Measurements from ENCODE around the gene COG5.
A peak's percentile ranks its signal among the peaks of the same experiment; 100 is the strongest.

COG5 gene

GRCh38 chr7:107404740-107405537, 158.8 kb downstream of the COG5 start:
- Histone ChIP-seq H3K9me3 (replicated peaks; ENCODE audit: low read length) (no peaks in the 10 kb centered on the region), H3K4me3 (ENCODE audit: low read length) (no peak overlapping the region), H3K4me1 (ENCODE audit: control insufficient read depth, insufficient read depth, low read length) (no peaks in the 10 kb centered on the region), H3K36me3 (ENCODE audit: insufficient read depth, low read length) (no peaks in the 10 kb centered on the region), H3K27me3 (ENCODE audit: control insufficient read depth, insufficient read depth, low read length) (no peaks in the 10 kb centered on the region), H3K9ac (ENCODE audit: low read depth, low read length) (no peak overlapping the region), H3K4me2 (ENCODE audit: low read length) (no peak overlapping the region)

GRCh38 chr7:107398161-107398560, 165.6 kb downstream of the COG5 start:
- H3K4me1 ChIP-seq (ENCODE audit: control insufficient read depth, insufficient read depth, low read length): peaks cover 9% of the 10 kb centered on the region
- H3K36me3 ChIP-seq (ENCODE audit: insufficient read depth, low read length): no peaks in the 10 kb centered on the region
- H3K4me2 ChIP-seq (ENCODE audit: low read length): no peak overlapping the region
- H3K9me3 ChIP-seq (replicated peaks; ENCODE audit: low read length): no peaks in the 10 kb centered on the region
- H3K9ac ChIP-seq (ENCODE audit: low read depth, low read length): no peak overlapping the region
- no peaks in the 10 kb centered on the region for H3K27me3 ChIP-seq (ENCODE audit: control insufficient read depth, insufficient read depth, low read length)
- H3K4me3 ChIP-seq (ENCODE audit: low read length): no peak overlapping the region

- H3K9me3 ChIP-seq (replicated peaks; ENCODE audit: low read length): no peaks in the 10 kb centered on the region
- peaks cover 9% of the 10 kb centered on the region for H3K4me1 ChIP-seq (ENCODE audit: control insufficient read depth, insufficient read depth, low read length)
- no peaks in the 10 kb centered on the region for H3K27me3 ChIP-seq (ENCODE audit: control insufficient read depth, insufficient read depth, low read length)
- H3K4me2 ChIP-seq (ENCODE audit: low read length): no peak overlapping the region
- no peak overlapping the region for H3K4me3 ChIP-seq (ENCODE audit: low read length)
- no peak overlapping the region for H3K9ac ChIP-seq (ENCODE audit: low read depth, low read length)
- H3K36me3 ChIP-seq (ENCODE audit: insufficient read depth, low read length): no peaks in the 10 kb centered on the region
These were observed 166.7 kb downstream of the COG5 start for GRCh38 chr7:107396990-107397389.

GRCh38 chr7:107396081-107396480, 167.6 kb downstream of the COG5 start:
- no peak overlapping the region for H3K4me2 ChIP-seq (ENCODE audit: low read length)
- H3K4me1 ChIP-seq (ENCODE audit: control insufficient read depth, insufficient read depth, low read length): peaks cover 9% of the 10 kb centered on the region
- no peak overlapping the region for H3K4me3 ChIP-seq (ENCODE audit: low read length)
- no peaks in the 10 kb centered on the region for H3K27me3 ChIP-seq (ENCODE audit: control insufficient read depth, insufficient read depth, low read length)
- no peaks in the 10 kb centered on the region for H3K36me3 ChIP-seq (ENCODE audit: insufficient read depth, low read length)
- H3K9me3 ChIP-seq (replicated peaks; ENCODE audit: low read length): no peaks in the 10 kb centered on the region
- no peak overlapping the region for H3K9ac ChIP-seq (ENCODE audit: low read depth, low read length)

GRCh38 chr7:107394831-107395230, 168.9 kb downstream of the COG5 start:
- Histone ChIP-seq H3K27me3 (ENCODE audit: control insufficient read depth, insufficient read depth, low read length) (no peaks in the 10 kb centered on the region), H3K4me1 (ENCODE audit: control insufficient read depth, insufficient read depth, low read length) (peaks cover 9% of the 10 kb centered on the region), H3K4me2 (ENCODE audit: low read length) (no peak overlapping the region), H3K36me3 (ENCODE audit: insufficient read depth, low read length) (no peaks in the 10 kb centered on the region), H3K4me3 (ENCODE audit: low read length) (no peak overlapping the region), H3K9me3 (replicated peaks; ENCODE audit: low read length) (no peaks in the 10 kb centered on the region), H3K9ac (ENCODE audit: low read depth, low read length) (peak overlapping the region; percentile 7)

GRCh38 chr7:107394276-107394675, 169.4 kb downstream of the COG5 start:
- Histone ChIP-seq H3K9ac (ENCODE audit: low read depth, low read length) (peak overlapping the region; percentile 7), H3K4me2 (ENCODE audit: low read length) (no peak overlapping the region), H3K27me3 (ENCODE audit: control insufficient read depth, insufficient read depth, low read length) (no peaks in the 10 kb centered on the region), H3K9me3 (replicated peaks; ENCODE audit: low read length) (no peaks in the 10 kb centered on the region), H3K4me3 (ENCODE audit: low read length) (no peak overlapping the region), H3K4me1 (ENCODE audit: control insufficient read depth, insufficient read depth, low read length) (peaks cover 9% of the 10 kb centered on the region), H3K36me3 (ENCODE audit: insufficient read depth, low read length) (no peaks in the 10 kb centered on the region)

GRCh38 chr7:107392830-107393229, 170.9 kb downstream of the COG5 start:
- Histone ChIP-seq H3K9me3 (replicated peaks; ENCODE audit: low read length) (no peaks in the 10 kb centered on the region), H3K27me3 (ENCODE audit: control insufficient read depth, insufficient read depth, low read length) (no peaks in the 10 kb centered on the region), H3K4me2 (ENCODE audit: low read length) (no peak overlapping the region), H3K4me3 (ENCODE audit: low read length) (no peak overlapping the region), H3K9ac (ENCODE audit: low read depth, low read length) (no peak overlapping the region), H3K4me1 (ENCODE audit: control insufficient read depth, insufficient read depth, low read length) (peaks cover 15% of the 10 kb centered on the region), H3K36me3 (ENCODE audit: insufficient read depth, low read length) (no peaks in the 10 kb centered on the region)

- Histone ChIP-seq H3K9me3 (replicated peaks; ENCODE audit: low read length) (no peaks in the 10 kb centered on the region), H3K27me3 (ENCODE audit: control insufficient read depth, insufficient read depth, low read length) (no peaks in the 10 kb centered on the region), H3K4me3 (ENCODE audit: low read length) (no peak overlapping the region)
These were observed 172.8 kb downstream of the COG5 start for GRCh38 chr7:107390916-107391315.

GRCh38 chr7:107388604-107389003, 175.1 kb downstream of the COG5 start:
- Histone ChIP-seq H3K36me3 (ENCODE audit: insufficient read depth, low read length) (no peaks in the 10 kb centered on the region), H3K4me1 (ENCODE audit: control insufficient read depth, insufficient read depth, low read length) (peaks cover 20% of the 10 kb centered on the region), H3K9ac (ENCODE audit: low read depth, low read length) (no peak overlapping the region), H3K4me3 (ENCODE audit: low read length) (no peak overlapping the region), H3K9me3 (replicated peaks; ENCODE audit: low read length) (no peaks in the 10 kb centered on the region), H3K4me2 (ENCODE audit: low read length) (no peak overlapping the region), H3K27me3 (ENCODE audit: control insufficient read depth, insufficient read depth, low read length) (no peaks in the 10 kb centered on the region)

More at GRCh38 chr7:107390916-107391315, 172.8 kb downstream of the COG5 start:
- no peak overlapping the region for H3K9ac ChIP-seq (ENCODE audit: low read depth, low read length)
- H3K36me3 ChIP-seq (ENCODE audit: insufficient read depth, low read length): no peaks in the 10 kb centered on the region
- no peak overlapping the region for H3K4me2 ChIP-seq (ENCODE audit: low read length)
- peaks cover 29% of the 10 kb centered on the region for H3K4me1 ChIP-seq (ENCODE audit: control insufficient read depth, insufficient read depth, low read length)

- Histone ChIP-seq H3K4me3 (ENCODE audit: low read length) (no peak overlapping the region), H3K4me1 (ENCODE audit: control insufficient read depth, insufficient read depth, low read length) (peaks cover 20% of the 10 kb centered on the region), H3K9me3 (replicated peaks; ENCODE audit: low read length) (no peaks in the 10 kb centered on the region), H3K27me3 (ENCODE audit: control insufficient read depth, insufficient read depth, low read length) (no peaks in the 10 kb centered on the region), H3K4me2 (ENCODE audit: low read length) (peak overlapping the region; percentile 59), H3K36me3 (ENCODE audit: insufficient read depth, low read length) (no peaks in the 10 kb centered on the region), H3K9ac (ENCODE audit: low read depth, low read length) (peak overlapping the region; percentile 34)
These were observed 176.0 kb downstream of the COG5 start for GRCh38 chr7:107387573-107388219.

- Histone ChIP-seq H3K9ac (ENCODE audit: low read depth, low read length) (peak overlapping the region; percentile 34), H3K27me3 (ENCODE audit: control insufficient read depth, insufficient read depth, low read length) (no peaks in the 10 kb centered on the region), H3K4me3 (ENCODE audit: low read length) (no peak overlapping the region), H3K9me3 (replicated peaks; ENCODE audit: low read length) (no peaks in the 10 kb centered on the region), H3K4me1 (ENCODE audit: control insufficient read depth, insufficient read depth, low read length) (peaks cover 20% of the 10 kb centered on the region), H3K36me3 (ENCODE audit: insufficient read depth, low read length) (no peaks in the 10 kb centered on the region), H3K4me2 (ENCODE audit: low read length) (peak overlapping the region; percentile 59)
These were observed 176.6 kb downstream of the COG5 start for GRCh38 chr7:107387128-107387527.

Data from skeletal muscle satellite cell (primary cell).